Panc1 (cell line): Measurements from ENCODE around the gene CA9. TPM values are rescaled to one million over a fixed set of nuclear protein-coding genes. Genes with fewer than 3 reads are reported as not detected.

ENCODE experiments used
- ATAC-seq: fragments of 200-7000 bp; cut with Tn5 transposase; 2 replicates; pipeline ENCODE4 v1.9.1; 2020; ENCODE audit warnings: mild to moderate bottlenecking, moderate library complexity
- BruUV-seq: library from RNA; stranded (reverse); fragments of 400-500 nt; replicated peaks from 2 replicates; lab custom pipeline; 2021; lab: Mats Ljungman, UMichigan
- CTCF ChIA-PET: fragments of 300-600 bp; sonication (Branson Sonifier 250); formaldehyde crosslinking; loops from one replicate; lab custom pipeline; 2022; ENCODE audit warnings: antibody characterized with exemption; lab: Charles Lee
- POLR2A ChIA-PET: fragments of 300-600 bp; sonication (Branson Sonifier 250); formaldehyde crosslinking; loops from one replicate; lab custom pipeline; 2022; ENCODE audit warnings: antibody characterized with exemption; lab: Charles Lee
- DNase-seq: peaks from one replicate; pipeline ENCODE4 v3.0.0-alpha.2; 2010; ENCODE audit warnings: low read depth, low spot score
- H3K27ac ChIP-seq: 2 replicates; pipeline ENCODE4 v1.5.1; 2011; ENCODE audit warnings: mild to moderate bottlenecking, low read length, inconsistent platforms
- H3K27me3 ChIP-seq: fragments of 200-500 bp; sonication (Bioruptor generic); 2 replicates; pipeline ENCODE4 v1.6.0; 2014; ENCODE audit warnings: low read length, inconsistent platforms; ENCODE audit not compliant: control insufficient read depth, insufficient read depth
- H3K36me3 ChIP-seq: fragments of 200-500 bp; sonication (Bioruptor generic); 2 replicates; pipeline ENCODE4 v1.5.1; 2014; ENCODE audit warnings: inconsistent platforms, mild to moderate bottlenecking, low read length, moderate library complexity; ENCODE audit not compliant: control insufficient read depth, insufficient read depth
- H3K4me1 ChIP-seq: 2 replicates; pipeline ENCODE4 v1.5.1; 2011; ENCODE audit warnings: inconsistent platforms, mild to moderate bottlenecking, low read length, moderate library complexity; ENCODE audit not compliant: control insufficient read depth, insufficient read depth
- H3K4me3 ChIP-seq, 2 experiments: 2 replicates each; pipeline ENCODE4 v1.5.1; 2011 to 2012; ENCODE audit warnings: low read depth in 2 of 2, low read length in 2 of 2, mild to moderate bottlenecking in 2 of 2, inconsistent platforms in 1 of 2, moderate library complexity in 1 of 2
- H3K9me3 ChIP-seq: fragments of 200-500 bp; sonication (Bioruptor generic); 2 replicates; pipeline ENCODE4 v1.5.1; 2014; ENCODE audit warnings: low read depth, mild to moderate bottlenecking, inconsistent platforms, low read length, moderate library complexity; ENCODE audit not compliant: control insufficient read depth, insufficient read depth
- POLR2AphosphoS5 ChIP-seq: IDR thresholded peaks from 2 replicates; pipeline ENCODE4 v1.6.1; 2012; ENCODE audit warnings: mild to moderate bottlenecking, low read depth, low read length, moderate library complexity
- SIN3A ChIP-seq: IDR thresholded peaks from 2 replicates; pipeline ENCODE4 v1.6.1; 2012; ENCODE audit warnings: low read depth, mild to moderate bottlenecking, low read length, moderate library complexity, borderline replicate concordance; ENCODE audit not compliant: insufficient read depth
- TCF7L2 ChIP-seq: IDR thresholded peaks from 2 replicates; pipeline ENCODE4 v1.6.1; 2011; ENCODE audit warnings: mild to moderate bottlenecking, low read depth, low read length, inconsistent platforms
- in situ Hi-C: cut with HindIII; loops from 2 replicates; pipeline ENCODE4 v1.10.0; 2016; ENCODE audit warnings: low sequenced_read_pairs, low pct_unique_long_range_greater_than_20kb
- intact Hi-C: fragments of 100-400 bp; cut with micrococcal nuclease; formaldehyde crosslinking; loops from one replicate; pipeline ENCODE4 v1.10.0; 2022; ENCODE audit not compliant: unreplicated experiment
- total RNA-seq: library from RNA; stranded (reverse); gene quantifications from one replicate; pipeline ENCODE4 v1.2.1, GENCODE V29; 2021; ENCODE audit not compliant: unreplicated experiment
- TF ChIP-seq, protein P1 (sequence below): fragments of 450-650 bp; IDR thresholded peaks from 2 replicates; pipeline ENCODE4 v1.5.1; 2017; ENCODE audit warnings: mild to moderate bottlenecking
- TF ChIP-seq, protein P2 (sequence below), 2 experiments: IDR thresholded peaks; 2 replicates each; pipeline ENCODE4 v1.6.1; 2011 to 2012; ENCODE audit warnings: low read depth in 2 of 2, control low read depth in 1 of 2, low read length in 1 of 2, mild to moderate bottlenecking in 1 of 2, moderate library complexity in 1 of 2; ENCODE audit not compliant: insufficient read depth in 1 of 2

CA9 gene
- total RNA-seq, 1 experiment from 2014 or later = 0.31 TPM

DNA sequence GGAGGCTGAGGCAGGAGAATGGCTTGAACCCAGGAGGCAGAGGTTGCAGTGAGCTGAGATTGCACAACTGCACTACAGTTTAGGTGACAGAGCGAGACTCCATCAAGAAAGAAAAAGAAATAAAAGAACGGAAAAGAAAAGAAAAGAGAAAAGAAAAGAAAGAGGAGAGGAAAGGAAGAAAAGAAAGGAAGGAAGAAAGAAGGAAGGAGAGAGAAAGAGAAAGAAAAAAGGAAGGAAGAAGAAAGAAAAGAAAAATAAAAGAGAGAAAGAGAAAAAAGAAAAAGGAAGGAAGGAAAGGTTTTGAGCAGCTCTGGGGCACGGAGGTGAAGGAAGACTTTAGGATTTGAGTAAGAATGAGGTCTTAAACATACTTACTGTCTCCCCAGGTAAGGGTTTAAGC, 39.9 kb downstream of the CA9 start:
- peaks cover 35% of the 10 kb centered on the region for H3K36me3 ChIP-seq
- no peak for DNase-seq
- no TSS peak for BruUV-seq
- in situ Hi-C loops (no loop called here), intact Hi-C loops (no loop called here)
- CTCF ChIA-PET = no interaction called here
- no peaks in the 10 kb centered on the region for H3K27me3 ChIP-seq
- POLR2A ChIA-PET = no interaction called here
- no peak overlapping the region for H3K27ac ChIP-seq
- TF ChIP-seq SIN3A (no peak), POLR2AphosphoS5 (no peak), TCF7L2 (no peak)
- TF ChIP-seq, protein P1, sequence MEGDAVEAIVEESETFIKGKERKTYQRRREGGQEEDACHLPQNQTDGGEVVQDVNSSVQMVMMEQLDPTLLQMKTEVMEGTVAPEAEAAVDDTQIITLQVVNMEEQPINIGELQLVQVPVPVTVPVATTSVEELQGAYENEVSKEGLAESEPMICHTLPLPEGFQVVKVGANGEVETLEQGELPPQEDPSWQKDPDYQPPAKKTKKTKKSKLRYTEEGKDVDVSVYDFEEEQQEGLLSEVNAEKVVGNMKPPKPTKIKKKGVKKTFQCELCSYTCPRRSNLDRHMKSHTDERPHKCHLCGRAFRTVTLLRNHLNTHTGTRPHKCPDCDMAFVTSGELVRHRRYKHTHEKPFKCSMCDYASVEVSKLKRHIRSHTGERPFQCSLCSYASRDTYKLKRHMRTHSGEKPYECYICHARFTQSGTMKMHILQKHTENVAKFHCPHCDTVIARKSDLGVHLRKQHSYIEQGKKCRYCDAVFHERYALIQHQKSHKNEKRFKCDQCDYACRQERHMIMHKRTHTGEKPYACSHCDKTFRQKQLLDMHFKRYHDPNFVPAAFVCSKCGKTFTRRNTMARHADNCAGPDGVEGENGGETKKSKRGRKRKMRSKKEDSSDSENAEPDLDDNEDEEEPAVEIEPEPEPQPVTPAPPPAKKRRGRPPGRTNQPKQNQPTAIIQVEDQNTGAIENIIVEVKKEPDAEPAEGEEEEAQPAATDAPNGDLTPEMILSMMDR = no peak
- no peak for ATAC-seq
- H3K4me1 ChIP-seq = no peaks in the 10 kb centered on the region
- H3K9me3 ChIP-seq = no peaks in the 10 kb centered on the region
- no peak overlapping the region for H3K4me3 ChIP-seq

- DNase-seq (no peak), ATAC-seq (no peak)
- H3K4me1 ChIP-seq = no peaks in the 10 kb centered on the region
- TF ChIP-seq SIN3A = no peak
- TF ChIP-seq, protein P2, sequence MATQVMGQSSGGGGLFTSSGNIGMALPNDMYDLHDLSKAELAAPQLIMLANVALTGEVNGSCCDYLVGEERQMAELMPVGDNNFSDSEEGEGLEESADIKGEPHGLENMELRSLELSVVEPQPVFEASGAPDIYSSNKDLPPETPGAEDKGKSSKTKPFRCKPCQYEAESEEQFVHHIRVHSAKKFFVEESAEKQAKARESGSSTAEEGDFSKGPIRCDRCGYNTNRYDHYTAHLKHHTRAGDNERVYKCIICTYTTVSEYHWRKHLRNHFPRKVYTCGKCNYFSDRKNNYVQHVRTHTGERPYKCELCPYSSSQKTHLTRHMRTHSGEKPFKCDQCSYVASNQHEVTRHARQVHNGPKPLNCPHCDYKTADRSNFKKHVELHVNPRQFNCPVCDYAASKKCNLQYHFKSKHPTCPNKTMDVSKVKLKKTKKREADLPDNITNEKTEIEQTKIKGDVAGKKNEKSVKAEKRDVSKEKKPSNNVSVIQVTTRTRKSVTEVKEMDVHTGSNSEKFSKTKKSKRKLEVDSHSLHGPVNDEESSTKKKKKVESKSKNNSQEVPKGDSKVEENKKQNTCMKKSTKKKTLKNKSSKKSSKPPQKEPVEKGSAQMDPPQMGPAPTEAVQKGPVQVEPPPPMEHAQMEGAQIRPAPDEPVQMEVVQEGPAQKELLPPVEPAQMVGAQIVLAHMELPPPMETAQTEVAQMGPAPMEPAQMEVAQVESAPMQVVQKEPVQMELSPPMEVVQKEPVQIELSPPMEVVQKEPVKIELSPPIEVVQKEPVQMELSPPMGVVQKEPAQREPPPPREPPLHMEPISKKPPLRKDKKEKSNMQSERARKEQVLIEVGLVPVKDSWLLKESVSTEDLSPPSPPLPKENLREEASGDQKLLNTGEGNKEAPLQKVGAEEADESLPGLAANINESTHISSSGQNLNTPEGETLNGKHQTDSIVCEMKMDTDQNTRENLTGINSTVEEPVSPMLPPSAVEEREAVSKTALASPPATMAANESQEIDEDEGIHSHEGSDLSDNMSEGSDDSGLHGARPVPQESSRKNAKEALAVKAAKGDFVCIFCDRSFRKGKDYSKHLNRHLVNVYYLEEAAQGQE (IDR thresholded peaks at IDR 0.05; ENCODE audit: insufficient read depth in 1 of 2, low read depth in 2 of 2, low read length in 1 of 2) = no peak
- no peak for TF ChIP-seq TCF7L2
- TF ChIP-seq, protein P1 = no peak
- TF ChIP-seq POLR2AphosphoS5 = no peak
- in situ Hi-C loops = no loop called here
- peaks cover 35% of the 10 kb centered on the region for H3K36me3 ChIP-seq
- no peak overlapping the region for H3K27ac ChIP-seq
- BruUV-seq = no TSS peak
- ChIA-PET POLR2A (interaction anchor here (0.6 kb wide), 1 partner anchor 600 kb away, joined by 3 read pairs; no protein-coding TSS in a partner anchor), CTCF (interaction anchor here (1.2 kb wide), 1 partner anchor 18 kb away, joined by 4 read pairs; no protein-coding TSS in a partner anchor)
- H3K27me3 ChIP-seq = no peaks in the 10 kb centered on the region
- H3K4me3 ChIP-seq = no peak overlapping the region
- no peaks in the 10 kb centered on the region for H3K9me3 ChIP-seq
- intact Hi-C loops = no loop called here
These were observed 40.4 kb downstream of the CA9 start for GRCh38 chr9:35714123-35714522.
